Measurements from ENCODE around the gene PELI2.

PELI2 gene

GRCh38 chr14:56081139-56081538 lies 37.1 kb upstream of the PELI2 start:
- Histone ChIP-seq H3K4me1 (ENCODE audit: insufficient read depth, low read length, severe bottlenecking) (no peaks in the 10 kb centered on the region), H3K9ac (ENCODE audit: low read length) (no peak overlapping the region), H3K4me2 (ENCODE audit: low read length) (no peak overlapping the region), H3K27ac (ENCODE audit: low read depth, low read length, poor library complexity, severe bottlenecking) (no peak overlapping the region), H3K79me2 (ENCODE audit: insufficient read depth, low read length) (no peaks in the 10 kb centered on the region), H3K9me3 (ENCODE audit: low read length) (no peaks in the 10 kb centered on the region), H3F3A (ENCODE audit: insufficient read depth, low read length) (no peaks in the 10 kb centered on the region), H3K9me2 (ENCODE audit: low read depth, low read length) (no peaks in the 10 kb centered on the region), H3K27me3 (ENCODE audit: insufficient read depth, low read length) (no peaks in the 10 kb centered on the region), H3K36me3 (ENCODE audit: insufficient read depth, low read length) (no peaks in the 10 kb centered on the region), H3K4me3 (ENCODE audit: low read depth, low read length, poor library complexity, severe bottlenecking) (no peak overlapping the region), H2AFZ (ENCODE audit: low read length) (no peak overlapping the region), H4K20me1 (ENCODE audit: insufficient read depth, low read length) (no peaks in the 10 kb centered on the region)
- TF ChIP-seq CTCF (IDR thresholded peaks at IDR 0.05; ENCODE audit: low read length) (no peak), EZH2 (IDR thresholded peaks at IDR 0.05; ENCODE audit: borderline replicate concordance, low read length) (no peak)

GRCh38 chr14:56082880-56083279 lies 35.3 kb upstream of the PELI2 start:
- no peak overlapping the region for H3K9ac ChIP-seq (ENCODE audit: low read length)
- H3K9me2 ChIP-seq (ENCODE audit: low read depth, low read length) = no peaks in the 10 kb centered on the region
- TF ChIP-seq CTCF (IDR thresholded peaks at IDR 0.05; ENCODE audit: low read length) = no peak
- no peak for TF ChIP-seq EZH2 (IDR thresholded peaks at IDR 0.05; ENCODE audit: borderline replicate concordance, low read length)
- H3K4me3 ChIP-seq (ENCODE audit: low read depth, low read length, poor library complexity, severe bottlenecking) = no peak overlapping the region
- H4K20me1 ChIP-seq (ENCODE audit: insufficient read depth, low read length) = no peaks in the 10 kb centered on the region
- no peak overlapping the region for H3K27ac ChIP-seq (ENCODE audit: low read depth, low read length, poor library complexity, severe bottlenecking)
- no peaks in the 10 kb centered on the region for H3K27me3 ChIP-seq (ENCODE audit: insufficient read depth, low read length)
- H3K4me1 ChIP-seq (ENCODE audit: insufficient read depth, low read length, severe bottlenecking) = no peaks in the 10 kb centered on the region
- H3K4me2 ChIP-seq (ENCODE audit: low read length) = no peak overlapping the region
- H3K79me2 ChIP-seq (ENCODE audit: insufficient read depth, low read length) = no peaks in the 10 kb centered on the region
- no peaks in the 10 kb centered on the region for H3K36me3 ChIP-seq (ENCODE audit: insufficient read depth, low read length)
- no peak overlapping the region for H2AFZ ChIP-seq (ENCODE audit: low read length)
- no peaks in the 10 kb centered on the region for H3K9me3 ChIP-seq (ENCODE audit: low read length)
- H3F3A ChIP-seq (ENCODE audit: insufficient read depth, low read length) = no peaks in the 10 kb centered on the region

- Histone ChIP-seq H3K4me2 (ENCODE audit: low read length) (no peak overlapping the region), H3K9me2 (ENCODE audit: low read depth, low read length) (no peaks in the 10 kb centered on the region), H3K9me3 (ENCODE audit: low read length) (no peaks in the 10 kb centered on the region), H3K79me2 (ENCODE audit: insufficient read depth, low read length) (no peaks in the 10 kb centered on the region), H3K9ac (ENCODE audit: low read length) (no peak overlapping the region), H3K4me1 (ENCODE audit: insufficient read depth, low read length, severe bottlenecking) (no peaks in the 10 kb centered on the region), H3K4me3 (ENCODE audit: low read depth, low read length, poor library complexity, severe bottlenecking) (no peak overlapping the region), H3K27ac (ENCODE audit: low read depth, low read length, poor library complexity, severe bottlenecking) (no peak overlapping the region), H3K36me3 (ENCODE audit: insufficient read depth, low read length) (no peaks in the 10 kb centered on the region), H3F3A (ENCODE audit: insufficient read depth, low read length) (no peaks in the 10 kb centered on the region), H3K27me3 (ENCODE audit: insufficient read depth, low read length) (no peaks in the 10 kb centered on the region), H4K20me1 (ENCODE audit: insufficient read depth, low read length) (no peaks in the 10 kb centered on the region), H2AFZ (ENCODE audit: low read length) (no peak overlapping the region)
- TF ChIP-seq EZH2 (IDR thresholded peaks at IDR 0.05; ENCODE audit: borderline replicate concordance, low read length) (no peak), CTCF (IDR thresholded peaks at IDR 0.05; ENCODE audit: low read length) (no peak)
Observed at GRCh38 chr14:56085471-56085870, 32.7 kb upstream of the PELI2 start.

Measured in OCI-LY1 (cell line).